ENCODE data around the gene C9orf72.
"Not testable (repeated sequence)": the region's sequence is repeated elsewhere in the genome, so short reads cannot be mapped to it uniquely, and the experiment has no call there.

Gene C9orf72

DNA sequence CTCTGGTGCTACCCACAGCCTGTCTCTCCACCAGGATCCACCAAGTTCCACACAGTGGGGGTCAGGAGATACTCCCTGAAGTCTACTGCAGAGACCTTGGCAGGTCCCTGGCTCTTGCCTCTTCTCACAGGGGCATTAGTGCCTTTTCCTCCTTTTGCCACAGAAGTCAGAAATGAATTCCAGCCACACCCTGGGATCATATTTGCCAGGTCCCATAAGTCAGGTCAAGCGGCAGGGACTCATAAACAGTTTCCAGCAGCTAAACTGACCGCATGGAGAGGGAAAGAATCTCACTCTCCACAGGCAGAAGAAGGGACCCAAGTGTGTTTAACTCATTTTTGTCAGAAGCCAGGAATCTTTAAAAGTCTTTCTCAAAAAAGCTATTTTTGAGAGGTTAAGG lies 62.5 kb downstream of the C9orf72 start:
- DNase-seq, result no peak

DNA sequence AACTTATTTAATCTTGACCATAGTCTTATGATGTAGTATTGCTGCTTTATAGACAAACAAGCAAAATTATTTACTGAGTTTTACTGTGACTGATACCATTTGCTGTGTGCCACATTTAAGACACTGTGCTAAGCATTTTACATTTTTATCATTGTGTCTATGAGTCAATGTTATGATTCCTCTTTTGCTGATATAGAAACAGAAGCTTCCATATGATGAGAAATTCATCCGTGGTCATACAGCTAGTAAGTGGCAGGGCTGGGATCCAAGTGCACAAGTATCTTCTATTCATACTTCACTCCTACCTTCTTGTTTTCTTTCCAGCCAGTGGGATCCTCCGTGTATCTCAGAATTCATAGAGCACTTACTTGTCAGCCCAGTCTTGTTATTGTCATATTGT lies 66.3 kb downstream of the C9orf72 start:
- no peak for DNase-seq

DNA sequence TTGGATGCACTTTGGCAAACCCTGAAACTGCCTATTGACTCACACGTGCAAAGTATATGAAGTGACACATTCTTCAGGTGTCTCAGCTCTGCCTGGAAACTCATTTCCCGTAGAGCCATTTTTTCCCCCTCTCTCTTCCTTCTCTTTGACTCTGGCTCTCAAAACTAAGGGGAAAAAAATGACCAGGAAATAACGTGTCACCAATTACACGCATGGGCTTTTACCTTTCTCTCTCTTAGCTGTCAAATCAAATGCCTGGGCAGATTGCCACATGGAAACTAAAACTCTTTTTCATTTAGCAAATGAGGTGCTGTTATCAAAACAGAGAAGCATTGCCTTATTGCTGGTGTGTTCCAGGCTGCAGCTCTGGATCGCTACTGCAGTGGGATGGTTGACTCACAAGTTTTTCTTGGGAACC lies 67.5 kb downstream of the C9orf72 start:
- DNase-seq, result no peak

DNA sequence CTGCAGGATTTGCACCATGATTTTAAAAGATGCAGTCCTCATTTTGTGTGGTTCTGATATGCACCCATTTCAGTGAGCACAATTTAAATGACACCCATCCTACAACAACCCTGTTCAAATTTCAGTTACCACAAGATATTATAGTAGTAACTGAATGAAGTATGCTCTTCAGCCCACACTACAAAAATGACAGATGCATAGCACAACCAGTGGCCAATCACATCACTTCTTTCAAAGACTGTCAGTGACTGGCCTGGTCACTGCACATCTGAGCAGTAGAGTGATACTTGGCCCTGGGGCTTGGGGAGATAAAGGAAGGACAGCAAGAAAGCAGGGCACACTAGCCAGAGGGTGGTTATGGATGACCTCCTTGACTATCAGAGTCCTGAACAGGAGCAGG lies 69.0 kb downstream of the C9orf72 start:
- no peak for DNase-seq

DNA sequence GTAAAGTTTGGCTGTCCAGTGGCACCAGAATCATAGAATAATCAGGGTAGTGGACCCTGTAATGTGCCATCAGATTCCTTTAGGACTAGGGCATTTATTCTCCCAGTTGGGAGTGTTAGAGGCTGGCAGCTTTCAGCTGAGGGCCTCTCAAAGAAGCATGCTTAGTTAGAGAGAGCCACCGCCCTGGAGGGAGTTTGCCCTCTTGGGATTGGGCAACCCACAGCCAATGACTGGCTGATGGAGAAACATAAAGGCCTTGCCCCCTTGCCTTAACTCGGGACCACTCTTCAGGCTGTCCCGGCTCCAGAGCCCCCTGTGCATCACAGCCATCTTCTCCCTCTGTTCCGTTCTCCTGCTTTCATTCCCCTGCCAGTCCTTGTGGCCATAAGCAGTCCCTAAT lies 69.7 kb downstream of the C9orf72 start:
- DNase-seq, result no peak

DNA sequence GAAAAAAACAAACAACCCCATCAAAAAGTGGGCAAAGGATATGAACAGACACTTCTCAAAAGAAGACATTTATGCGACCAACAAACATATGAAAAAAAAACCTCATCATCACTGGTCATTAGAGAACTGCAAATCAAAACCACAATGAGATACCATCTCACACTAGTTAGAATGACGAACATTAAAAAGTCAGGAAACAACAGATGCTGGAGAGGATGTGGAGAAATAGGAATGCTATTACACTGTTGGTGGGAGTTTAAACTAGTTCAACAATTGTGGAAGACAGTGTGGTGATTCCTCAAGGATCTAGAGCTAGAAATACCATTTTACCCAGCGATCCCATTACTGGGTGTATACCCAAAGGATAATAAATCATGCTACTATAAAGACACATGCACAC lies 72.4 kb downstream of the C9orf72 start:
- not testable (repeated sequence) for DNase-seq

DNA sequence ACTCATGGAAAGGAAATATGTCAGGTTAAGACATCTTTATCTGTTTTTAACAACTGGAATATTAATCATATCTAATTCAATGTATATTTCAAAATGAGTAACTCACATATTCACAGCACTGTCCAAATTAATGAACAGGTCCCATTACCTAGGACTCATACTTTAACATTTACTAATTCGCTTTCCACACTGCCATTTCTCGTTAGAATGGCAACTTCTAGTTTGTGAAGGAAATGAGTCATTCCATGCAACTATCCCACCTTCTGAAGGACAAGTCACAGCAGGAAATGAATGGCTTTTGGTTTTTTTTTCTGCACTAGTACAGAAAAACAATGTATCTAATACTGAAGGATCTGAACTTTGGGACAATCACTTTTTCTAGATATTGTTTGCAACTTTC lies 73.8 kb downstream of the C9orf72 start:
- DNase-seq, result peak; percentile 10

DNA sequence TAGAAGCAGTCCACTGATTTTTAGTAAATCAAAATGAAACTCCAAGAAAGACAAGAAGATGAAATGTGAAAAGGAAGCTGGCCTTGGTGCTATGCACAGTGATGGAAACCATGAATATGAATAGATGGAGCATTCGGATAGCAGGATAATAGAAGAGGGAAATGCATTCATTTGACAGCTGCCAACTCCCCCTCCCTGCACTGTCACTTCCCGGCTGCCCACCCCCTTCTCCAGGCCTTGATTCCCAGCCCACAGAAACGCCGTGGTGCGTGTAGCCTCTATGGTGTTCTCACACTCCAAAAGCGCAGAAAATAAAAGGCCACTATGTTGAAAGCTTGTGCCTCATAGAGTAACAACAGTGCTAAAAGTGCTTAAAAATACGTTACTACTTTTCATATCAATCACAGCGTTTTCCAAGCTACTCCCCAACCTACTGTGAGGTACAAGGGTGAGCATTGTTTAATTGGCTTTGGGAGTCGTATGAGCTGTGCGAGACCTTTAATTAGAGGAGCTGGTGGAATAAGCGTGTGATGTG lies 75.3 kb downstream of the C9orf72 start:
- DNase-seq, result peak; percentile 71

Data from NCI-H69 (cell line).